Panc1 (cell line): ENCODE data around the gene AHR. TPM values are rescaled to one million over a fixed set of nuclear protein-coding genes. Genes with fewer than 3 reads are reported as not detected.

Source experiments
- ATAC-seq: fragments of 200-7000 bp; cut with Tn5 transposase; 2 replicates; pipeline ENCODE4 v1.9.1; 2020; ENCODE audit warnings: mild to moderate bottlenecking, moderate library complexity
- BruUV-seq: library from RNA; stranded (reverse); fragments of 400-500 nt; replicated peaks from 2 replicates; lab custom pipeline; 2021; lab: Mats Ljungman, UMichigan
- CTCF ChIA-PET: fragments of 300-600 bp; sonication (Branson Sonifier 250); formaldehyde crosslinking; loops from one replicate; lab custom pipeline; 2022; ENCODE audit warnings: antibody characterized with exemption; lab: Charles Lee
- POLR2A ChIA-PET: fragments of 300-600 bp; sonication (Branson Sonifier 250); formaldehyde crosslinking; loops from one replicate; lab custom pipeline; 2022; ENCODE audit warnings: antibody characterized with exemption; lab: Charles Lee
- DNase-seq: peaks from one replicate; pipeline ENCODE4 v3.0.0-alpha.2; 2010; ENCODE audit warnings: low read depth, low spot score
- H3K27ac ChIP-seq: 2 replicates; pipeline ENCODE4 v1.5.1; 2011; ENCODE audit warnings: mild to moderate bottlenecking, low read length, inconsistent platforms
- H3K27me3 ChIP-seq: fragments of 200-500 bp; sonication (Bioruptor generic); 2 replicates; pipeline ENCODE4 v1.6.0; 2014; ENCODE audit warnings: low read length, inconsistent platforms; ENCODE audit not compliant: control insufficient read depth, insufficient read depth
- H3K36me3 ChIP-seq: fragments of 200-500 bp; sonication (Bioruptor generic); 2 replicates; pipeline ENCODE4 v1.5.1; 2014; ENCODE audit warnings: inconsistent platforms, mild to moderate bottlenecking, low read length, moderate library complexity; ENCODE audit not compliant: control insufficient read depth, insufficient read depth
- H3K4me1 ChIP-seq: 2 replicates; pipeline ENCODE4 v1.5.1; 2011; ENCODE audit warnings: inconsistent platforms, mild to moderate bottlenecking, low read length, moderate library complexity; ENCODE audit not compliant: control insufficient read depth, insufficient read depth
- H3K4me3 ChIP-seq, 2 experiments: 2 replicates each; pipeline ENCODE4 v1.5.1; 2011 to 2012; ENCODE audit warnings: low read depth in 2 of 2, low read length in 2 of 2, mild to moderate bottlenecking in 2 of 2, inconsistent platforms in 1 of 2, moderate library complexity in 1 of 2
- H3K9me3 ChIP-seq: fragments of 200-500 bp; sonication (Bioruptor generic); 2 replicates; pipeline ENCODE4 v1.5.1; 2014; ENCODE audit warnings: low read depth, mild to moderate bottlenecking, inconsistent platforms, low read length, moderate library complexity; ENCODE audit not compliant: control insufficient read depth, insufficient read depth
- POLR2AphosphoS5 ChIP-seq: IDR thresholded peaks from 2 replicates; pipeline ENCODE4 v1.6.1; 2012; ENCODE audit warnings: mild to moderate bottlenecking, low read depth, low read length, moderate library complexity
- SIN3A ChIP-seq: IDR thresholded peaks from 2 replicates; pipeline ENCODE4 v1.6.1; 2012; ENCODE audit warnings: low read depth, mild to moderate bottlenecking, low read length, moderate library complexity, borderline replicate concordance; ENCODE audit not compliant: insufficient read depth
- TCF7L2 ChIP-seq: IDR thresholded peaks from 2 replicates; pipeline ENCODE4 v1.6.1; 2011; ENCODE audit warnings: mild to moderate bottlenecking, low read depth, low read length, inconsistent platforms
- in situ Hi-C: cut with HindIII; loops from 2 replicates; pipeline ENCODE4 v1.10.0; 2016; ENCODE audit warnings: low sequenced_read_pairs, low pct_unique_long_range_greater_than_20kb
- intact Hi-C: fragments of 100-400 bp; cut with micrococcal nuclease; formaldehyde crosslinking; loops from one replicate; pipeline ENCODE4 v1.10.0; 2022; ENCODE audit not compliant: unreplicated experiment
- total RNA-seq: library from RNA; stranded (reverse); gene quantifications from one replicate; pipeline ENCODE4 v1.2.1, GENCODE V29; 2021; ENCODE audit not compliant: unreplicated experiment
- TF ChIP-seq, protein P1 (sequence below), 2 experiments: IDR thresholded peaks; 2 replicates each; pipeline ENCODE4 v1.6.1; 2011 to 2012; ENCODE audit warnings: low read depth in 2 of 2, control low read depth in 1 of 2, low read length in 1 of 2, mild to moderate bottlenecking in 1 of 2, moderate library complexity in 1 of 2; ENCODE audit not compliant: insufficient read depth in 1 of 2
- TF ChIP-seq, protein P2 (sequence below): fragments of 450-650 bp; IDR thresholded peaks from 2 replicates; pipeline ENCODE4 v1.5.1; 2017; ENCODE audit warnings: mild to moderate bottlenecking

Gene AHR
- total RNA-seq, 1 experiment from 2014 or later, result 36.6 TPM

DNA sequence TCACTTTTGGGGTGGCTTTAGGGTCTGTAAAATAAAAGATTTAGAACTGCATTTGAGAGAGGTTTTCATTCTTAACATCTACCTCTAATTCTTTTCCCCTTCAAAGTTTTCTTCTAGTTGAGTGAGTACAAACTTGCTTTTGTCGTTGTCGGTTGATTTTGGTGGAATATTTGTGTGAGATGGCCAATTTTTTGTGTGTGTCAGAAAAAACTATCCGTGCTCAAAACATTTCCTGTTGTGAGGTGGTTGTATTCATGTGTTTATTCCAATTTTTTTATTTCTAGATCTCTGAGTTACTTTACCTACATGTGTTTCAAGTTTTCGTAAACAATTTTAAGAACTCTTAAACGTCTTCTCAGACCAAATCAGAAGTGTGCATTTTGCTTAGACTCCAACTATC, 1.6 kb downstream of the AHR start:
- H3K4me3 ChIP-seq, result peak overlapping the region; percentile 64 to 93
- ChIA-PET CTCF (no interaction called here), POLR2A (interaction anchor here (0.8 kb wide), 1 partner anchor 237 kb away, joined by 3 read pairs; no protein-coding TSS in a partner anchor)
- TF ChIP-seq, protein P1, sequence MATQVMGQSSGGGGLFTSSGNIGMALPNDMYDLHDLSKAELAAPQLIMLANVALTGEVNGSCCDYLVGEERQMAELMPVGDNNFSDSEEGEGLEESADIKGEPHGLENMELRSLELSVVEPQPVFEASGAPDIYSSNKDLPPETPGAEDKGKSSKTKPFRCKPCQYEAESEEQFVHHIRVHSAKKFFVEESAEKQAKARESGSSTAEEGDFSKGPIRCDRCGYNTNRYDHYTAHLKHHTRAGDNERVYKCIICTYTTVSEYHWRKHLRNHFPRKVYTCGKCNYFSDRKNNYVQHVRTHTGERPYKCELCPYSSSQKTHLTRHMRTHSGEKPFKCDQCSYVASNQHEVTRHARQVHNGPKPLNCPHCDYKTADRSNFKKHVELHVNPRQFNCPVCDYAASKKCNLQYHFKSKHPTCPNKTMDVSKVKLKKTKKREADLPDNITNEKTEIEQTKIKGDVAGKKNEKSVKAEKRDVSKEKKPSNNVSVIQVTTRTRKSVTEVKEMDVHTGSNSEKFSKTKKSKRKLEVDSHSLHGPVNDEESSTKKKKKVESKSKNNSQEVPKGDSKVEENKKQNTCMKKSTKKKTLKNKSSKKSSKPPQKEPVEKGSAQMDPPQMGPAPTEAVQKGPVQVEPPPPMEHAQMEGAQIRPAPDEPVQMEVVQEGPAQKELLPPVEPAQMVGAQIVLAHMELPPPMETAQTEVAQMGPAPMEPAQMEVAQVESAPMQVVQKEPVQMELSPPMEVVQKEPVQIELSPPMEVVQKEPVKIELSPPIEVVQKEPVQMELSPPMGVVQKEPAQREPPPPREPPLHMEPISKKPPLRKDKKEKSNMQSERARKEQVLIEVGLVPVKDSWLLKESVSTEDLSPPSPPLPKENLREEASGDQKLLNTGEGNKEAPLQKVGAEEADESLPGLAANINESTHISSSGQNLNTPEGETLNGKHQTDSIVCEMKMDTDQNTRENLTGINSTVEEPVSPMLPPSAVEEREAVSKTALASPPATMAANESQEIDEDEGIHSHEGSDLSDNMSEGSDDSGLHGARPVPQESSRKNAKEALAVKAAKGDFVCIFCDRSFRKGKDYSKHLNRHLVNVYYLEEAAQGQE (IDR thresholded peaks at IDR 0.05; ENCODE audit: insufficient read depth in 1 of 2, low read depth in 2 of 2, low read length in 1 of 2), result no peak
- TF ChIP-seq SIN3A (no peak), POLR2AphosphoS5 (no peak)
- TF ChIP-seq, protein P2, sequence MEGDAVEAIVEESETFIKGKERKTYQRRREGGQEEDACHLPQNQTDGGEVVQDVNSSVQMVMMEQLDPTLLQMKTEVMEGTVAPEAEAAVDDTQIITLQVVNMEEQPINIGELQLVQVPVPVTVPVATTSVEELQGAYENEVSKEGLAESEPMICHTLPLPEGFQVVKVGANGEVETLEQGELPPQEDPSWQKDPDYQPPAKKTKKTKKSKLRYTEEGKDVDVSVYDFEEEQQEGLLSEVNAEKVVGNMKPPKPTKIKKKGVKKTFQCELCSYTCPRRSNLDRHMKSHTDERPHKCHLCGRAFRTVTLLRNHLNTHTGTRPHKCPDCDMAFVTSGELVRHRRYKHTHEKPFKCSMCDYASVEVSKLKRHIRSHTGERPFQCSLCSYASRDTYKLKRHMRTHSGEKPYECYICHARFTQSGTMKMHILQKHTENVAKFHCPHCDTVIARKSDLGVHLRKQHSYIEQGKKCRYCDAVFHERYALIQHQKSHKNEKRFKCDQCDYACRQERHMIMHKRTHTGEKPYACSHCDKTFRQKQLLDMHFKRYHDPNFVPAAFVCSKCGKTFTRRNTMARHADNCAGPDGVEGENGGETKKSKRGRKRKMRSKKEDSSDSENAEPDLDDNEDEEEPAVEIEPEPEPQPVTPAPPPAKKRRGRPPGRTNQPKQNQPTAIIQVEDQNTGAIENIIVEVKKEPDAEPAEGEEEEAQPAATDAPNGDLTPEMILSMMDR, result no peak
- no peaks in the 10 kb centered on the region for H3K9me3 ChIP-seq
- peaks cover 37% of the 10 kb centered on the region for H3K4me1 ChIP-seq
- ATAC-seq (no peak), DNase-seq (no peak)
- intact Hi-C loops, result loop anchor here (2.0 to 10.0 kb wide), 3 partner anchors 317 to 405 kb away; no protein-coding TSS in a partner anchor
- TSS peak; percentile 70 for BruUV-seq
- in situ Hi-C loops, result no loop called here
- H3K27ac ChIP-seq, result peak overlapping the region; percentile 81
- no peaks in the 10 kb centered on the region for H3K27me3 ChIP-seq
- H3K36me3 ChIP-seq, result no peaks in the 10 kb centered on the region

DNA sequence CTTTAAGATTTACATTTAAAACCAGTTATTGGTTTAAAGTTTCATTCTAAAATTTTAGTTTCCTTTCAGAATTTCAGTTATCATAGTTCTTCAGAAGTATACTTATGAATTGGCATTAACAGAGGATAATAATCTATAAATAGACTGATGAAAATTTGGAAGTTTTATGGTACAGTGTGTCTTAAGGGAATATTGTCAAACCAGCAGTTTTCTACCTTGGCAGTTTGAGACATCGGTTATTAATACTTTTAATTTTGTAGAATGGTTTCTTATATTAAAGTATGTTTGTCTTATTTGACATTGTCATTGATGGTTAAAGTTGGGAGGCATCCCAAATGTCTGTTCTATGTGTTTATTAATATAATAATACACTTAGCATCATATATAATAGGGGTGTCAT, 2.0 kb downstream of the AHR start:
- H3K36me3 ChIP-seq, result no peaks in the 10 kb centered on the region
- no TSS peak for BruUV-seq
- no peaks in the 10 kb centered on the region for H3K27me3 ChIP-seq
- ATAC-seq (no peak), DNase-seq (no peak)
- H3K4me3 ChIP-seq, result peak overlapping the region; percentile 64 to 93
- intact Hi-C loops (loop anchor here (2.0 to 10.0 kb wide), 3 partner anchors 318 to 406 kb away; no protein-coding TSS in a partner anchor), in situ Hi-C loops (no loop called here)
- ChIA-PET CTCF (no interaction called here), POLR2A (no interaction called here)
- no peak for TF ChIP-seq POLR2AphosphoS5
- TF ChIP-seq, protein P2, result no peak
- TF ChIP-seq TCF7L2, result no peak
- no peak for TF ChIP-seq SIN3A
- TF ChIP-seq, protein P1 (IDR thresholded peaks at IDR 0.05; ENCODE audit: insufficient read depth in 1 of 2, low read depth in 2 of 2, low read length in 1 of 2), result no peak
- H3K4me1 ChIP-seq, result peaks cover 41% of the 10 kb centered on the region
- H3K27ac ChIP-seq, result peak overlapping the region; percentile 81
- no peaks in the 10 kb centered on the region for H3K9me3 ChIP-seq
